Activated CD4-positive, CD25-positive, alpha-beta regulatory T cell treated with anti-CD3 and anti-CD28 coated beads, Interleukin-2, amount 50 U/mL, for 16 hours (primary cell): ENCODE results near the gene RPL36A.

Experiments
- DNase-seq: peaks from one replicate; pipeline ENCODE4 v3.0.0-alpha.2; 2020; ENCODE audit warnings: low read depth, low spot score

The RPL36A gene

DNA sequence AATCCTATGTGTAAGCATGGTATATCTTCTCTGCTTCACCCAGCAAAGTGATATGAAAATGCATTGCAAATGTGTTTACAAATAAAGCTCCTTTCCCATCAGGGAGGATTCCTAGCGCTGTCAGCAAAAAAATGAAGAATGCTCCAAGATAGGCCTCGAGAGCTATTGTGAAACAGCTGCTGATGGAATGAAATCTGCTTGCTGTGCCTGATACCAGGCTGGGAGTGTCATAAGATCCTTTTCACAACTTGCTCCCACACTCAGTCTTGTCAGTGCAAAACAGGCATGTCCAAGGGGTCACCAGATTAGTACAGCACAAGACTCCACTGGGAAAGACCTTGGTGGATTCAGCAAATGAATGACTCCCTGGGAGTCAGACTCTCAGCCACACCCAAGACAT lies 51.3 kb downstream of the RPL36A start:
- DNase-seq: no peak
